DOHH2 (cell line): ENCODE data around the gene WDR41.
"Not testable (repeated sequence)": the region's sequence is repeated elsewhere in the genome, so short reads cannot be mapped to it uniquely, and the experiment has no call there.

Experiments used
- H3F3A ChIP-seq: fragments of 200-600 bp; sonication (generic), shearing (Covaris generic); 2 replicates; pipeline ENCODE4 v1.6.0; 2016; ENCODE audit warnings: antibody characterized with exemption, mild to moderate bottlenecking; ENCODE audit not compliant: control insufficient read depth, insufficient read depth
- H3K27ac ChIP-seq: fragments of 200-600 bp; sonication (generic); 2 replicates; pipeline ENCODE4 v1.5.1; 2014; ENCODE audit warnings: low read depth, mild to moderate bottlenecking, low read length, moderate library complexity
- H3K27me3 ChIP-seq: fragments of 200-600 bp; sonication (generic); 2 replicates; pipeline ENCODE4 v1.6.1; 2014; ENCODE audit warnings: mild to moderate bottlenecking, low read length, mixed read lengths; ENCODE audit not compliant: control insufficient read depth
- H3K36me3 ChIP-seq: fragments of 200-600 bp; sonication (generic); 2 replicates; pipeline ENCODE4 v1.6.1; 2014; ENCODE audit warnings: mild to moderate bottlenecking, low read length, moderate library complexity, mixed read lengths; ENCODE audit not compliant: control insufficient read depth
- H3K4me1 ChIP-seq: fragments of 200-600 bp; sonication (generic); 2 replicates; pipeline ENCODE4 v1.6.1; 2014; ENCODE audit warnings: mild to moderate bottlenecking, low read length, mixed read lengths; ENCODE audit not compliant: control insufficient read depth
- H3K4me2 ChIP-seq: fragments of 200-600 bp; sonication (generic); 2 replicates; pipeline ENCODE4 v1.6.0; 2014; ENCODE audit warnings: mild to moderate bottlenecking, low read length, moderate library complexity
- H3K4me3 ChIP-seq: fragments of 200-600 bp; sonication (generic); 2 replicates; pipeline ENCODE4 v1.5.1; 2014; ENCODE audit warnings: mild to moderate bottlenecking, low read length, mixed read lengths
- H3K79me2 ChIP-seq: fragments of 200-600 bp; sonication (generic); 2 replicates; pipeline ENCODE4 v1.6.1; 2014; ENCODE audit warnings: mild to moderate bottlenecking, low read length, mixed read lengths; ENCODE audit not compliant: control insufficient read depth
- H3K9me2 ChIP-seq: fragments of 200-600 bp; sonication (generic); replicated peaks from 2 replicates; pipeline ENCODE4 v1.6.1; 2014; ENCODE audit warnings: mild to moderate bottlenecking, low read length, mixed read lengths; ENCODE audit not compliant: control insufficient read depth
- H3K9me3 ChIP-seq: fragments of 200-600 bp; sonication (generic); 2 replicates; pipeline ENCODE4 v1.6.1; 2014; ENCODE audit warnings: antibody characterized with exemption, low read length, mixed read lengths; ENCODE audit not compliant: control insufficient read depth, insufficient read depth
- H4K20me1 ChIP-seq: fragments of 200-600 bp; sonication (generic); 2 replicates; pipeline ENCODE4 v1.6.0; 2014; ENCODE audit warnings: low read depth, mild to moderate bottlenecking, antibody characterized with exemption, low read length, moderate library complexity; ENCODE audit not compliant: control insufficient read depth, insufficient read depth
- EZH2phosphoT487 ChIP-seq: fragments of 200-600 bp; sonication (generic); IDR thresholded peaks from 2 replicates; pipeline ENCODE4 v1.6.1; 2017; ENCODE audit warnings: borderline replicate concordance, mild to moderate bottlenecking, antibody characterized with exemption, low read length, moderate library complexity, mixed read lengths
- TF ChIP-seq, protein P1 (sequence below): fragments of 200-600 bp; sonication (generic); IDR thresholded peaks from one replicate; pipeline ENCODE4 v1.5.1; 2014; ENCODE audit warnings: antibody characterized with exemption, mild to moderate bottlenecking, low read depth, low read length; ENCODE audit not compliant: poor library complexity, severe bottlenecking

Gene WDR41

DNA sequence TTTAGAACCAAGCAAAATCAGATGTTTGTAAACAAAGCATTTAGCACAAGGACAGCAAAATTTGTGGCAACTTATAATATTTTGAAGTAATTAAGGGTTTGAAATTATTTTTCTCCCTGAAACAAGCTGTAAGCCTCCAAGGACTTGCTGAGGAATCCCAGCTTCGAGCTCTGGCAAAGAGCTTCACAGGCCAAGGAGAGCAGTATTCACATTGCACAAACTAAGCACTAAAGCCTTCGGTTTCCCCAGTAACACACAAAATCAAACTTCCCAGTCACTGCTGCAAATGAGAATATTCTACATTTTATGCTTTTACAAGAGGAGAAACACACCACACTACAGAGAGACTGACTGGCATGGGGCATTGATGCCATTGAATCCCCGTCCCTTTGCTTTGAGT, 101.9 kb downstream of the WDR41 start:
- no peak overlapping the region for H3K4me3 ChIP-seq
- H3K27ac ChIP-seq: no peak overlapping the region
- H3K79me2 ChIP-seq: no peaks in the 10 kb centered on the region
- no peaks in the 10 kb centered on the region for H3F3A ChIP-seq
- no peak overlapping the region for H3K4me2 ChIP-seq
- H3K27me3 ChIP-seq: no peaks in the 10 kb centered on the region
- no peaks in the 10 kb centered on the region for H3K9me3 ChIP-seq
- TF ChIP-seq, protein P1, sequence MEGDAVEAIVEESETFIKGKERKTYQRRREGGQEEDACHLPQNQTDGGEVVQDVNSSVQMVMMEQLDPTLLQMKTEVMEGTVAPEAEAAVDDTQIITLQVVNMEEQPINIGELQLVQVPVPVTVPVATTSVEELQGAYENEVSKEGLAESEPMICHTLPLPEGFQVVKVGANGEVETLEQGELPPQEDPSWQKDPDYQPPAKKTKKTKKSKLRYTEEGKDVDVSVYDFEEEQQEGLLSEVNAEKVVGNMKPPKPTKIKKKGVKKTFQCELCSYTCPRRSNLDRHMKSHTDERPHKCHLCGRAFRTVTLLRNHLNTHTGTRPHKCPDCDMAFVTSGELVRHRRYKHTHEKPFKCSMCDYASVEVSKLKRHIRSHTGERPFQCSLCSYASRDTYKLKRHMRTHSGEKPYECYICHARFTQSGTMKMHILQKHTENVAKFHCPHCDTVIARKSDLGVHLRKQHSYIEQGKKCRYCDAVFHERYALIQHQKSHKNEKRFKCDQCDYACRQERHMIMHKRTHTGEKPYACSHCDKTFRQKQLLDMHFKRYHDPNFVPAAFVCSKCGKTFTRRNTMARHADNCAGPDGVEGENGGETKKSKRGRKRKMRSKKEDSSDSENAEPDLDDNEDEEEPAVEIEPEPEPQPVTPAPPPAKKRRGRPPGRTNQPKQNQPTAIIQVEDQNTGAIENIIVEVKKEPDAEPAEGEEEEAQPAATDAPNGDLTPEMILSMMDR: no peak
- no peak for TF ChIP-seq EZH2phosphoT487
- no peaks in the 10 kb centered on the region for H3K4me1 ChIP-seq
- H3K9me2 ChIP-seq: no peaks in the 10 kb centered on the region
- no peaks in the 10 kb centered on the region for H4K20me1 ChIP-seq
- H3K36me3 ChIP-seq: no peaks in the 10 kb centered on the region

DNA sequence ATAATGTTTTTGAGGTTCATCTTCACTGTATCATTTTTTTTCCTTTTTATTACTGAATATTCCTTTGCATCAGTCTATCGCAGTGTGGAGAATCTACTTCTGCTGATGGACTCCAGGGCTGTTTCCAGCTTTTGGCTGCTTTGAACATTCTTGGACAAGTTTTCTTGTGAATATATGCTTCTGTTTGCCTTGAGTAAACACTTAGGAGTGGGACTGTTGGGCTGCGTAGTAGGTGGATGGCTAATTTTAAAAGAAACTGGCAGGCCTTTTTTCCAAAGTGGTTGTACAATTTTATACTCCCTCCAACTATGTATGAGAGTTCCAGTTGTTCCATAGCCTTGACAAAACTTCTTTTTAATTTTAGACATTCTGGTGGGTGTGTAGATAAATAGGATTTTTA, 102.4 kb downstream of the WDR41 start:
- no peaks in the 10 kb centered on the region for H3K9me2 ChIP-seq
- H3F3A ChIP-seq: no peaks in the 10 kb centered on the region
- H3K4me3 ChIP-seq: no peak overlapping the region
- H4K20me1 ChIP-seq: no peaks in the 10 kb centered on the region
- TF ChIP-seq, protein P1: no peak
- TF ChIP-seq EZH2phosphoT487: no peak
- no peaks in the 10 kb centered on the region for H3K9me3 ChIP-seq
- no peak overlapping the region for H3K27ac ChIP-seq
- H3K4me2 ChIP-seq: no peak overlapping the region
- H3K27me3 ChIP-seq: no peaks in the 10 kb centered on the region
- H3K36me3 ChIP-seq: no peaks in the 10 kb centered on the region
- H3K4me1 ChIP-seq: no peaks in the 10 kb centered on the region
- no peaks in the 10 kb centered on the region for H3K79me2 ChIP-seq

DNA sequence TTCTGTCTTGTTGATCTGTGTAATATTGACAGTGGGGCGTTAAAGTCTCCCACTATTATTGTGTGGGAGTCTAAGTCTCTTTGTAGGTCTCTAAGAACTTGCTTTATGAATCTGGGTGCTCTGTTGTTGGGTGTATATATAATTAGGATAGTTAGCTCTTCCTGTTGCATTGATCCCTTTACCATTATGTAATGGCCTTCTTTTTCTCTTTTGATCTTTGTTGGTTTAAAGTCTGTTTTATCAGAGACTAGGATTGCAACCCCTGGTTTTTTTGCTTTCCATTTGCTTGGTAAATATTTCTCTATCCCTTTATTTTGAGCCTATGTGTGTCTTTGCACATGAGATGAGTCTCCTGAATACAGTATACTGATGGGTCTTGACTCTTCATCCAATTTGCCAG, 105.8 kb downstream of the WDR41 start:
- H3K36me3 ChIP-seq, H3K9me2 ChIP-seq, H3K79me2 ChIP-seq, H3K4me2 ChIP-seq, H3K9me3 ChIP-seq, H3K4me3 ChIP-seq, H3K4me1 ChIP-seq, H3K27me3 ChIP-seq, H4K20me1 ChIP-seq, H3F3A ChIP-seq, H3K27ac ChIP-seq: not testable (repeated sequence)

DNA sequence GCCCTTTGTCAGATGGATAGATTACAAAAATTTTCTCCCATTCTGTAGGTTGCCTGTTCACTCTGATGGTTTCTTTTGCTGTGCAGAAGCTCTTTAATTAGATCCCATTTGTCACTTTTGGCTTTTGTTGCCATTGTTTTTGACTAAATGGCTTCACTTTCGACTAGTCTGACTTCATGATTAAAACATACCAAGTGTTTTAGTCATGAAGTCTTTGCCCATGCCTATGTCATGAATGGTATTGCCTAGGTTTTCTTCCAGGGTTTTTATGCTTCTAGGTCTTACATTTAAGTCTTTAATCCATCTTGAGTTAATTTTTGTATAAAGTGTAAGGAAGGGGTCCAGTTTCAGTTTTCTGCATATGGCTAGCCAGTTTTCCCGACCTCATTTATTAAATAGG, 108.8 kb downstream of the WDR41 start:
- H3K79me2 ChIP-seq, H3K27me3 ChIP-seq: not testable (repeated sequence)

More for the DNA sequence above, 108.8 kb downstream of the WDR41 start:
- H3K9me2 ChIP-seq, H3K9me3 ChIP-seq, H3K27ac ChIP-seq, H3K36me3 ChIP-seq, H3F3A ChIP-seq, H4K20me1 ChIP-seq, H3K4me3 ChIP-seq, H3K4me2 ChIP-seq: not testable (repeated sequence)
- peaks cover 19% of the 10 kb centered on the region for H3K4me1 ChIP-seq
